Testis (tissue), 2 donors: ENCODE data around the gene KCNF1.

Experiments
- POLR2A ChIP-seq: fragments of 450-650 bp; IDR thresholded peaks from one replicate; pipeline ENCODE4 v1.6.1; 2017; ENCODE audit warnings: antibody characterized with exemption, mild to moderate bottlenecking, moderate library complexity
- TF ChIP-seq, protein P1 (sequence below), 3 experiments: fragments of 450-650 bp in 2 of 3; fragments of 200-600 bp in 1 of 3; sonication (generic) in 1 of 3; IDR thresholded peaks; one replicate each; pipeline ENCODE4 v1.5.1; 2016 to 2019; ENCODE audit warnings: antibody characterized with exemption in 3 of 3, mild to moderate bottlenecking in 2 of 3, moderate library complexity in 1 of 3

DNA sequence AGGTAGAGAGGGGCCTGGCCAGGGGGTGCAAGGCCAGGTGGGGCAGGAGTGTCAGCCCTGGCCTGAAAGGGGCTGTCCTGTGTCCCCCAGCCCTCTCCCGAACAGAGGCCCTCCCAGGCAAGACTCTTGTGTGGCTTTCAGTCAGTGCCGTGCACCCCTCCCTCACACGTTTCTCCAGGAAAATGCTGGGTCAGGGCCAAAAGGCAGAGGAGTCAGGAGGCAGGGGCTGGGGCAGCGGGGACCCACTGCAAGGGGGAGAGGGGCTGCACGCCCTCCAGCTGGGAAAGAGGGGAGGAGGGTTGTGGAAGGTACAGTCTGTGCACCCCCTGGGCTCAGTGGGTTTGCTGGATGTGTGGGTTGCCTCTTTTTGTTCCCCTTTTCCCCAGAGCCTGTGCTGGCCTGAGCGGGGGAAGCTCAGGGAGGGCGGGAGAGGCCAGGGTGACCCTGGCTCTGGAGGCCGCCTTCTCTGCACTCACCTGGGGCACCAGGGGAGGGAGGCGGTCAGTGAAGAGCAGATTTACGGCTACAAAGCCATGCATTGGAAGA, 4.1 kb downstream of the KCNF1 start:
- TF ChIP-seq, protein P1, sequence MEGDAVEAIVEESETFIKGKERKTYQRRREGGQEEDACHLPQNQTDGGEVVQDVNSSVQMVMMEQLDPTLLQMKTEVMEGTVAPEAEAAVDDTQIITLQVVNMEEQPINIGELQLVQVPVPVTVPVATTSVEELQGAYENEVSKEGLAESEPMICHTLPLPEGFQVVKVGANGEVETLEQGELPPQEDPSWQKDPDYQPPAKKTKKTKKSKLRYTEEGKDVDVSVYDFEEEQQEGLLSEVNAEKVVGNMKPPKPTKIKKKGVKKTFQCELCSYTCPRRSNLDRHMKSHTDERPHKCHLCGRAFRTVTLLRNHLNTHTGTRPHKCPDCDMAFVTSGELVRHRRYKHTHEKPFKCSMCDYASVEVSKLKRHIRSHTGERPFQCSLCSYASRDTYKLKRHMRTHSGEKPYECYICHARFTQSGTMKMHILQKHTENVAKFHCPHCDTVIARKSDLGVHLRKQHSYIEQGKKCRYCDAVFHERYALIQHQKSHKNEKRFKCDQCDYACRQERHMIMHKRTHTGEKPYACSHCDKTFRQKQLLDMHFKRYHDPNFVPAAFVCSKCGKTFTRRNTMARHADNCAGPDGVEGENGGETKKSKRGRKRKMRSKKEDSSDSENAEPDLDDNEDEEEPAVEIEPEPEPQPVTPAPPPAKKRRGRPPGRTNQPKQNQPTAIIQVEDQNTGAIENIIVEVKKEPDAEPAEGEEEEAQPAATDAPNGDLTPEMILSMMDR (IDR thresholded peaks at IDR 0.05), result no peak
- no peak for TF ChIP-seq POLR2A
